ENCODE measurements around the gene SLC45A2.

GRCh38 chr5:34012791-34013190 lies 28.3 kb upstream of the SLC45A2 start:
- TF ChIP-seq POLR2AphosphoS5 (IDR thresholded peaks at IDR 0.05; ENCODE audit: insufficient read depth in 1 of 2, low read depth in 1 of 2): no peak
- TF ChIP-seq POLR2A (IDR thresholded peaks at IDR 0.05): no peak
- TF ChIP-seq CTCF (IDR thresholded peaks at IDR 0.05): no peak
